SK-N-SH treated with all-trans-retinoic acid at 6 μM for 48 hours (cell line): ENCODE results near the gene COL4A2.

ENCODE experiments used
- ATAC-seq: fragments of 200-7000 bp; cut with Tn5 transposase; 3 replicates; pipeline ENCODE4 v1.9.1; 2020; ENCODE audit warnings: mild to moderate bottlenecking, moderate library complexity
- ARNTL ChIP-seq: fragments of 450-650 bp; formaldehyde crosslinking; IDR thresholded peaks from 2 replicates; pipeline ENCODE4 v1.5.0; 2020; ENCODE audit warnings: low read depth, mild to moderate bottlenecking, moderate library complexity, borderline replicate concordance
- GLIS3 ChIP-seq: fragments of 250-450 bp; sonication (Bioruptor Pico); IDR thresholded peaks from 2 replicates; pipeline ENCODE4 v1.5.0; 2020; ENCODE audit warnings: mild to moderate bottlenecking, moderate library complexity
- ISL1 ChIP-seq: fragments of 250-450 bp; sonication (Bioruptor Pico); IDR thresholded peaks from 2 replicates; pipeline ENCODE4 v2.1.2; 2022; ENCODE audit warnings: mild to moderate bottlenecking, moderate library complexity
- OSR1 ChIP-seq: fragments of 250-450 bp; sonication (Bioruptor Pico); IDR thresholded peaks from 2 replicates; pipeline ENCODE4 v1.8.0; 2022; ENCODE audit warnings: moderate library complexity, mild to moderate bottlenecking, inconsistent platforms
- RARB ChIP-seq: fragments of 250-450 bp; sonication (Bioruptor Pico); IDR thresholded peaks from 2 replicates; pipeline ENCODE4 v1.8.0; 2021; ENCODE audit warnings: mild to moderate bottlenecking, moderate library complexity
- TCF4 ChIP-seq: fragments of 250-450 bp; sonication (Bioruptor Pico); IDR thresholded peaks from 2 replicates; pipeline ENCODE4 v1.8.0; 2021; ENCODE audit warnings: mild to moderate bottlenecking, moderate library complexity, borderline replicate concordance
- TOX ChIP-seq: fragments of 250-450 bp; sonication (Bioruptor Pico); IDR thresholded peaks from 2 replicates; pipeline ENCODE4 v1.8.0; 2021; ENCODE audit warnings: mild to moderate bottlenecking, moderate library complexity, borderline replicate concordance
- ZC3H10 ChIP-seq: fragments of 250-450 bp; sonication (Bioruptor Pico); IDR thresholded peaks from 2 replicates; pipeline ENCODE4 v1.5.1; 2021; ENCODE audit warnings: mild to moderate bottlenecking, moderate library complexity
- ZNF8 ChIP-seq: fragments of 450-650 bp; formaldehyde crosslinking; IDR thresholded peaks from 2 replicates; pipeline ENCODE4 v1.5.0; 2020; ENCODE audit warnings: mild to moderate bottlenecking, moderate library complexity
- TF ChIP-seq, protein P1 (sequence below): fragments of 250-450 bp; sonication (Bioruptor Pico); IDR thresholded peaks from 2 replicates; pipeline ENCODE4 v1.5.1; 2020; ENCODE audit warnings: low read depth, mild to moderate bottlenecking, moderate library complexity
- TF ChIP-seq, protein P2 (sequence below): fragments of 250-450 bp; sonication (Bioruptor Pico); IDR thresholded peaks from 2 replicates; pipeline ENCODE4 v1.5.1; 2021; ENCODE audit warnings: mild to moderate bottlenecking, moderate library complexity
- TF ChIP-seq, protein P3 (sequence below): fragments of 250-450 bp; sonication (Bioruptor Pico); IDR thresholded peaks from 2 replicates; pipeline ENCODE4 v1.5.0; 2020; ENCODE audit warnings: mild to moderate bottlenecking, moderate library complexity
- TF ChIP-seq, protein P4 (sequence below): fragments of 250-450 bp; sonication (Bioruptor Pico); IDR thresholded peaks from 2 replicates; pipeline ENCODE4 v1.8.0; 2021; ENCODE audit warnings: low read depth, mild to moderate bottlenecking, moderate library complexity, borderline replicate concordance
- TF ChIP-seq, protein P5 (sequence below): fragments of 250-450 bp; sonication (Bioruptor Pico); IDR thresholded peaks from 2 replicates; pipeline ENCODE4 v1.8.0; 2020; ENCODE audit warnings: mild to moderate bottlenecking, moderate library complexity, borderline replicate concordance

Gene COL4A2

DNA sequence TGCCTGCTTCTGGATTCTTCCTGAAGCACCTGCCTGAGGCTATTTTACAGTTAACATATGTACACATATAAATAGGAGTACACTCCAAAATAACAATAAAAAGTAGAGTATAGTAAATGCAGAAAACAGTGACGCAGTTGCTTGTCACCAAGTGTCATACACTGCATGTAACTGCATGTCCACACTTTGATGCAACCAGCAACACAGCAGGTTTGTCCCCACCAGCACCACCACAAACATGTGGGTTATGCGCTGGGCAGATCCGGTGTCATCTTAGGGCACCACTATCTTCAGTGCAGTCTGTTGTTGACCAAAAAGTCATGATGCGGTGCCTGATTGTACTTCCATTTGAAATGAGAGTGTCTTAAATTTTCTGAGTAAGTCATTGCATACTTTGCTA, 51.3 kb downstream of the COL4A2 start:
- ATAC-seq: no peak
- TF ChIP-seq TCF4 (CRISPR knock-in tag): no peak

DNA sequence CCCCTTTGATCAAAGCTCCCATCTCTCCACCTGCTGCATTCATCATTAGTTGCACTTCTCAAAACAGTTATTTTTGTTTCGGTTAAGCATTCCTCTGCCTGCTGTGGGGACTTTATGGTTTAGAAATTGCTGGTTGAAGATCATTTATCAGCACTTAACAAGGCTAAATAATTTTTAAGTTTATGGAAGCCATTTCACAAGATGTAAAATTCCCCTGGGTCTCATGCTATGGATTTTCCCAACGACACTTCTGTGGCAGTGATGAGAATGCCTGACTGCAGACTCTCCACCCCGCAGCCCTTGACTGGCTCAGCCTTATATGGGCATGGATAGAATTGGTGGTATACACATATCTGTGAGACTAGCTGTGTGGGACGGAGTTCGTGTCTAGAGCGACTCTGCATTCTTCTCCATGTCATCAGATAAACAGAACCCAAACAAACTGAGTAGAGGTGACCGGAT, 52.8 kb downstream of the COL4A2 start:
- peak; percentile 32; the same call in 1 of the 3 replicates for ATAC-seq
- TF ChIP-seq ZC3H10 (CRISPR knock-in tag) (no peak), GLIS3 (no peak), RARB (CRISPR knock-in tag) (no peak), TCF4 (CRISPR knock-in tag) (no peak), TOX (no peak), ISL1 (CRISPR knock-in tag) (no peak), ZNF8 (CRISPR knock-in tag) (no peak)
- TF ChIP-seq, protein P1, sequence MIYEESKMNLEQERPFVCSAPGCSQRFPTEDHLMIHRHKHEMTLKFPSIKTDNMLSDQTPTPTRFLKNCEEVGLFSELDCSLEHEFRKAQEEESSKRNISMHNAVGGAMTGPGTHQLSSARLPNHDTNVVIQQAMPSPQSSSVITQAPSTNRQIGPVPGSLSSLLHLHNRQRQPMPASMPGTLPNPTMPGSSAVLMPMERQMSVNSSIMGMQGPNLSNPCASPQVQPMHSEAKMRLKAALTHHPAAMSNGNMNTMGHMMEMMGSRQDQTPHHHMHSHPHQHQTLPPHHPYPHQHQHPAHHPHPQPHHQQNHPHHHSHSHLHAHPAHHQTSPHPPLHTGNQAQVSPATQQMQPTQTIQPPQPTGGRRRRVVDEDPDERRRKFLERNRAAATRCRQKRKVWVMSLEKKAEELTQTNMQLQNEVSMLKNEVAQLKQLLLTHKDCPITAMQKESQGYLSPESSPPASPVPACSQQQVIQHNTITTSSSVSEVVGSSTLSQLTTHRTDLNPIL (CRISPR knock-in tag): no peak
- TF ChIP-seq, protein P2, sequence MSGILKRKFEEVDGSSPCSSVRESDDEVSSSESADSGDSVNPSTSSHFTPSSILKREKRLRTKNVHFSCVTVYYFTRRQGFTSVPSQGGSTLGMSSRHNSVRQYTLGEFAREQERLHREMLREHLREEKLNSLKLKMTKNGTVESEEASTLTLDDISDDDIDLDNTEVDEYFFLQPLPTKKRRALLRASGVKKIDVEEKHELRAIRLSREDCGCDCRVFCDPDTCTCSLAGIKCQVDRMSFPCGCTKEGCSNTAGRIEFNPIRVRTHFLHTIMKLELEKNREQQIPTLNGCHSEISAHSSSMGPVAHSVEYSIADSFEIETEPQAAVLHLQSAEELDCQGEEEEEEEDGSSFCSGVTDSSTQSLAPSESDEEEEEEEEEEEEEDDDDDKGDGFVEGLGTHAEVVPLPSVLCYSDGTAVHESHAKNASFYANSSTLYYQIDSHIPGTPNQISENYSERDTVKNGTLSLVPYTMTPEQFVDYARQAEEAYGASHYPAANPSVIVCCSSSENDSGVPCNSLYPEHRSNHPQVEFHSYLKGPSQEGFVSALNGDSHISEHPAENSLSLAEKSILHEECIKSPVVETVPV (CRISPR knock-in tag): no peak

DNA sequence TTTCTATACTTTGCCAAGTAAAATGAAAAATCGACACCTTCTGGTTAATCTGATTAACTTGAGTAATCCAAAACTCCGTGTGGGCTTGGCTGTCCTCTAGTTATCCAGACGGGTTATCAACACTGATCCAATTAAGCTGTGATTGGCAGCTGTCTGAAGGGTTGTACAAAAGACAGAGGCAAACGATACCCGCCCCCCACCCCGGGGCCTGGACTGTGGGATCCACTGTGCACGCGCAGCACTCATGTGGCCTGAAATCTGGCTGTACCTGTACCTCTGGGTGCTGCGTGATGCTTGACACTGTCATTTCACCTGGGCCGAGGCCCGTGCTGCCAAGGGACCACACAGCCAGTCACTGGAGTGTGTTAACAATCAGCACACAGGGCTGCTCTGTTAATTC, 53.5 kb downstream of the COL4A2 start:
- no peak for ATAC-seq
- TF ChIP-seq ZC3H10 (CRISPR knock-in tag) (no peak), ISL1 (CRISPR knock-in tag) (no peak), OSR1 (CRISPR knock-in tag) (no peak), TOX (no peak), ARNTL (no peak)
- TF ChIP-seq, protein P3, sequence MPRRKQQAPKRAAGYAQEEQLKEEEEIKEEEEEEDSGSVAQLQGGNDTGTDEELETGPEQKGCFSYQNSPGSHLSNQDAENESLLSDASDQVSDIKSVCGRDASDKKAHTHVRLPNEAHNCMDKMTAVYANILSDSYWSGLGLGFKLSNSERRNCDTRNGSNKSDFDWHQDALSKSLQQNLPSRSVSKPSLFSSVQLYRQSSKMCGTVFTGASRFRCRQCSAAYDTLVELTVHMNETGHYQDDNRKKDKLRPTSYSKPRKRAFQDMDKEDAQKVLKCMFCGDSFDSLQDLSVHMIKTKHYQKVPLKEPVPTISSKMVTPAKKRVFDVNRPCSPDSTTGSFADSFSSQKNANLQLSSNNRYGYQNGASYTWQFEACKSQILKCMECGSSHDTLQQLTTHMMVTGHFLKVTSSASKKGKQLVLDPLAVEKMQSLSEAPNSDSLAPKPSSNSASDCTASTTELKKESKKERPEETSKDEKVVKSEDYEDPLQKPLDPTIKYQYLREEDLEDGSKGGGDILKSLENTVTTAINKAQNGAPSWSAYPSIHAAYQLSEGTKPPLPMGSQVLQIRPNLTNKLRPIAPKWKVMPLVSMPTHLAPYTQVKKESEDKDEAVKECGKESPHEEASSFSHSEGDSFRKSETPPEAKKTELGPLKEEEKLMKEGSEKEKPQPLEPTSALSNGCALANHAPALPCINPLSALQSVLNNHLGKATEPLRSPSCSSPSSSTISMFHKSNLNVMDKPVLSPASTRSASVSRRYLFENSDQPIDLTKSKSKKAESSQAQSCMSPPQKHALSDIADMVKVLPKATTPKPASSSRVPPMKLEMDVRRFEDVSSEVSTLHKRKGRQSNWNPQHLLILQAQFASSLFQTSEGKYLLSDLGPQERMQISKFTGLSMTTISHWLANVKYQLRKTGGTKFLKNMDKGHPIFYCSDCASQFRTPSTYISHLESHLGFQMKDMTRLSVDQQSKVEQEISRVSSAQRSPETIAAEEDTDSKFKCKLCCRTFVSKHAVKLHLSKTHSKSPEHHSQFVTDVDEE (CRISPR knock-in tag): no peak
- TF ChIP-seq, protein P4, sequence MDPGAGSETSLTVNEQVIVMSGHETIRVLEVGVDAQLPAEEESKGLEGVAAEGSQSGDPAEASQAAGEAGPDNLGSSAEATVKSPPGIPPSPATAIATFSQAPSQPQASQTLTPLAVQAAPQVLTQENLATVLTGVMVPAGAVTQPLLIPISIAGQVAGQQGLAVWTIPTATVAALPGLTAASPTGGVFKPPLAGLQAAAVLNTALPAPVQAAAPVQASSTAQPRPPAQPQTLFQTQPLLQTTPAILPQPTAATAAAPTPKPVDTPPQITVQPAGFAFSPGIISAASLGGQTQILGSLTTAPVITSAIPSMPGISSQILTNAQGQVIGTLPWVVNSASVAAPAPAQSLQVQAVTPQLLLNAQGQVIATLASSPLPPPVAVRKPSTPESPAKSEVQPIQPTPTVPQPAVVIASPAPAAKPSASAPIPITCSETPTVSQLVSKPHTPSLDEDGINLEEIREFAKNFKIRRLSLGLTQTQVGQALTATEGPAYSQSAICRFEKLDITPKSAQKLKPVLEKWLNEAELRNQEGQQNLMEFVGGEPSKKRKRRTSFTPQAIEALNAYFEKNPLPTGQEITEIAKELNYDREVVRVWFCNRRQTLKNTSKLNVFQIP (CRISPR knock-in tag): no peak
- TF ChIP-seq, protein P5, sequence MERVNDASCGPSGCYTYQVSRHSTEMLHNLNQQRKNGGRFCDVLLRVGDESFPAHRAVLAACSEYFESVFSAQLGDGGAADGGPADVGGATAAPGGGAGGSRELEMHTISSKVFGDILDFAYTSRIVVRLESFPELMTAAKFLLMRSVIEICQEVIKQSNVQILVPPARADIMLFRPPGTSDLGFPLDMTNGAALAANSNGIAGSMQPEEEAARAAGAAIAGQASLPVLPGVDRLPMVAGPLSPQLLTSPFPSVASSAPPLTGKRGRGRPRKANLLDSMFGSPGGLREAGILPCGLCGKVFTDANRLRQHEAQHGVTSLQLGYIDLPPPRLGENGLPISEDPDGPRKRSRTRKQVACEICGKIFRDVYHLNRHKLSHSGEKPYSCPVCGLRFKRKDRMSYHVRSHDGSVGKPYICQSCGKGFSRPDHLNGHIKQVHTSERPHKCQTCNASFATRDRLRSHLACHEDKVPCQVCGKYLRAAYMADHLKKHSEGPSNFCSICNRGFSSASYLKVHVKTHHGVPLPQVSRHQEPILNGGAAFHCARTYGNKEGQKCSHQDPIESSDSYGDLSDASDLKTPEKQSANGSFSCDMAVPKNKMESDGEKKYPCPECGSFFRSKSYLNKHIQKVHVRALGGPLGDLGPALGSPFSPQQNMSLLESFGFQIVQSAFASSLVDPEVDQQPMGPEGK (CRISPR knock-in tag): no peak

DNA sequence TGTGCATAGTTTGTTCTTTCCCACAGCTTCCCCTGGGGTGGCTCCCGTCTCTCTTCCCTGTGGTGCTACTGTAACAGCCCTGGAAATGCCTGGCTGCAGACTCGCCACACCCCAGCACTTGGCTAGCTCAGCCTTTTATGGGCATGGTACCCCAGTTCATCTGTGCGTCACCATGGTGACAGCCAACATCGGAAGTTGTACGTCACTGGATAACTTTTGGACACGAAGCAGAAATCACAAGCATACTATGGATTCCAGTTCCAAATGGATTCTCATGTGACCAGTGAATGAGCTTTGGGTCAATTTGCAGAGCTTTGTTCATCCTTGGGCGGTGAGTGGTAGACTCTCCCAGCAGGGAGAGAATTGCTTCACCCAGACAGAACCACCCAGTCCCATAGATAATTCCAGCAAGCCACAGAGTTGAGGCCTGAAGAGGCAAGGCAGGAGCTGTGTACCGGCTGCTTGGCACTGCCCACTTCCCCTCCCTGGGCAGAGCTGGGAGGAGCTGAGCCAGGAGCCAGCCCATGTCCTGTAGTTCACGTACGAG, 54.4 kb downstream of the COL4A2 start:
- ATAC-seq: no peak; the same call in 2 of the 3 replicates
- TF ChIP-seq, protein P3 (CRISPR knock-in tag): no peak
- TF ChIP-seq, protein P5 (CRISPR knock-in tag): no peak
- TF ChIP-seq TOX: no peak
- TF ChIP-seq, protein P1 (CRISPR knock-in tag): no peak
- TF ChIP-seq ZC3H10 (CRISPR knock-in tag): no peak
